KG1 (cell line): Measurements from ENCODE around the gene MTOR.

ENCODE experiments used
- DNase-seq: peaks from one replicate; lab custom pipeline; 2025; lab: John Stamatoyannopoulos, UW

Gene MTOR

DNA sequence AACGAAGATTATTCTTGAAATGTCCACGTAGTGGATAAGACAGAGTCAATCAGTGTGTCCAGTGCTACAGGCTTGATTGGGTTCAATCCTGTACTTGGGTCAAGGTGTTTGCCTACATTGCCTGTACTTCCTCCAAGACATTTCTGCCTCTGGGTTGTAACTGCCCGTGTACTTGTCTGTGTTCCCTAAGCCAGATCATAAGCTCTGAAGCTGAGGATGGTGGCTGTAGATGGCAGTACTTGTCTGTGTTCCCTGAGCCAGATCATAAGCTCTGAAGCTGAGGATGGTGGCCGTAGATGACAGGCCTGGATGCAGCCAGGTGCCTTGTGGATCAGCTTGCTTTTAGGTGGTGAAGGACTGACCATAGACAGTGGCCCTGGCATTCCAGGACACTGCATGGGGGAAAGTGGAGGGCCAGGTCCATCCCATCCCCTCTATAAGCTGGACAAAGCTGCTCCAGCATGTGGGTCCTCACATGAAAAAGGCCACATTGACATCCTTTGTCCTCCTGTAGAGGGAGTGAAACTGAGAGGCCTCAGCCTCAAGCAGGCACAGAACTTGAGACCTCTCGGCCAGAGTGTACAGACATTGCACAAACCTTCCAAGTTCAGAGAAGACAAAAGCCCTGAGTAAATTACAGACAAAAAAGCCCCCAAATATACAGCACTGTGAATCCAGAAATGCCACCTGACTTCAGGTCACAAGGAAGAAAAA lies 200.5 kb downstream of the MTOR start:
- DNase-seq: no peak

DNA sequence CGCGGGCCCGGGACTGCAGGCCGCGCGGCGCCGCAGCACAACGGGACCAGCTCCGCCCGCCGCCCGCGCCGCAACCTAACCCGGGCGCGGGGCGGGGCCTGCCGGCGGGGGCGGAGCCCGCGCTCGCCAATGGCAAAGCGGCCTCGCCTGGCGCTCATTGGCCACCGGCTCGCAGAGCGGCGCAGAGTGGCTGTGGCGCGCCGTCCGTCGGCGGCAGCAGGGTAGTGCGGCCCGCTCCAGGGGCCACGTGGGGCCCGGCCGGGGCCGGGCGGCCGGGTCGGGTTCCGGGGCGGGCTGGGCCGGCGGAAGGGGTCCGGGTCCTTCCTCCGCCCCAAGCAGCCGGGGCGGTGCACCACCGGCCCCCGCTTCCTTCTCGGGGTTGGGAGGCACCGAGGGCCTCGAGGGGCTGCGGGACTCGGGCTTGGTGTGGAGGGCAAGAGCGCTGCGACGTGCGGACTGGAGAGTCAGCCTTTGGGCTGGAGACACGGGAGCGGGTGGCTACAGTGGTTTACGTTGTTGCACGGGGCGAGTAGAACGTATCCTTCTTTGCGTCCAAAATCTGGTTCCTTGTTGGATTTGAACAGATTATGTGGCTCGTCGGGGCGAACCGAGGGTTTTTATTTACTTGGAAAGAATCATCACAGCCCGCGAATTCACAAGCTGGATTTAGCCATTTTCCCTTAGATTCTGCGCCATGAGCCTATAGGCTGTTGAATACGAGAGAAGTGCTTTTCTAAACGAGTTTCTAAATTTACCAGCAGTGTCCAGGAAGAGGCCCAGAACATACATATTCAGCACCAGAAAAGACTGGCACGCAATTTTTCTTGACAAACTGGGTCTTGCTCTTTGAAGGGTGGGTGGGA lies 202.2 kb downstream of the MTOR start, which contains the start of gene SRM:
Gene SRM, minus strand, starts transcription at position 51 of the 863 bp plus-strand sequence. CDS start 75 bp downstream, outside the sequence.
- peak; percentile 79 for DNase-seq

- DNase-seq: no peak
Measured at GRCh38 chr1:11059155-11059967, 203.0 kb downstream of the MTOR start.

- no peak for DNase-seq
Measured at GRCh38 chr1:11058595-11059154, 203.7 kb downstream of the MTOR start.

- DNase-seq: no peak
Measured at GRCh38 chr1:11058026-11058425, 204.3 kb downstream of the MTOR start.

DNA sequence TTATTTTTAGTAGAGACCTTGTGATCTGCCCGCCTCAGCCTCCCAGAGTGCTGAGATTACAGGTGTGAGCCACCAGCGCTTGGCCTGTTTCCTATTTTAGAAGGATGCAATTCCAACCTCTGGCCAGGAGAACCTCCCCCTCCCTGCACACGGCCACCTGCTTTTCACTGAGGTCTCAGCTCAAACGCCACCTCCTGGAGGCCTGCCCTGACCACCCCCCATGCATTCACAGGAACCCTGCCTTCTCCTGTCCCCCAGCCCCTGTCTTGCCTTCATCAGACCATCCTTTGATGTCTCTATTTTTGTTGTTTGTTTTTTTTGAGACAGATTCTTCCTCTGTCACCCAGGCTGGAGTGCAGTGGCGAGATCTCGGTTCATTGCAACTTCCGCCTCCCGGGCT lies 204.9 kb downstream of the MTOR start:
- no peak for DNase-seq
